H9 (cell line): ENCODE results near the gene TMEM121. TPM values are rescaled to one million over a fixed set of nuclear protein-coding genes. Genes with fewer than 3 reads are reported as not detected.

Experiments
- DNase-seq: peaks from one replicate; pipeline ENCODE4 v3.0.0-alpha.2; 2017
- H2AFZ ChIP-seq: one replicate; pipeline ENCODE4 v1.6.1; 2013; ENCODE audit warnings: mild to moderate bottlenecking, low read length, control low read depth, moderate library complexity
- H2AK5ac ChIP-seq: 2 replicates; pipeline ENCODE4 v1.6.1; 2013; ENCODE audit warnings: low read length, control low read depth, mixed read lengths; ENCODE audit not compliant: insufficient read length
- H2BK120ac ChIP-seq: one replicate; pipeline ENCODE4 v1.6.1; 2013; ENCODE audit warnings: low read depth, mild to moderate bottlenecking, low read length, control low read depth, inconsistent platforms; ENCODE audit not compliant: poor library complexity, severe bottlenecking
- H2BK12ac ChIP-seq: 2 replicates; pipeline ENCODE4 v1.6.1; 2013; ENCODE audit warnings: low read length, control low read depth, mixed read lengths, low read depth; ENCODE audit not compliant: insufficient read length
- H2BK15ac ChIP-seq: 2 replicates; pipeline ENCODE4 v1.6.1; 2013; ENCODE audit warnings: low read depth, low read length, control low read depth
- H2BK20ac ChIP-seq: one replicate; pipeline ENCODE4 v1.6.1; 2013; ENCODE audit warnings: low read depth, mild to moderate bottlenecking, low read length, control low read depth, inconsistent platforms; ENCODE audit not compliant: poor library complexity, severe bottlenecking
- H2BK5ac ChIP-seq: 2 replicates; pipeline ENCODE4 v1.6.1; 2013; ENCODE audit warnings: low read length, control low read depth, mixed read lengths; ENCODE audit not compliant: insufficient read length
- H3K14ac ChIP-seq: 2 replicates; pipeline ENCODE4 v1.6.1; 2013; ENCODE audit warnings: low read length, control low read depth; ENCODE audit not compliant: insufficient read depth
- H3K18ac ChIP-seq: 2 replicates; pipeline ENCODE4 v1.6.1; 2013; ENCODE audit warnings: low read depth, mild to moderate bottlenecking, mixed read lengths, low read length, control low read depth; ENCODE audit not compliant: insufficient read length
- H3K23ac ChIP-seq: 2 replicates; pipeline ENCODE4 v1.6.1; 2013; ENCODE audit warnings: low read length, control low read depth, mixed read lengths, low read depth; ENCODE audit not compliant: insufficient read length
- H3K23me2 ChIP-seq: 2 replicates; pipeline ENCODE4 v1.6.1; 2013; ENCODE audit warnings: low read depth, mild to moderate bottlenecking, mixed read lengths, low read length, control low read depth; ENCODE audit not compliant: insufficient read length, poor library complexity, severe bottlenecking
- H3K27ac ChIP-seq: 2 replicates; pipeline ENCODE4 v1.5.1; 2013; ENCODE audit warnings: low read length, control low read depth, mixed read lengths, low read depth; ENCODE audit not compliant: insufficient read length
- H3K27me3 ChIP-seq: 2 replicates; pipeline ENCODE4 v1.6.1; 2013; ENCODE audit warnings: low read length, control low read depth, inconsistent platforms; ENCODE audit not compliant: insufficient read depth
- H3K4ac ChIP-seq: 2 replicates; pipeline ENCODE4 v1.6.1; 2013; ENCODE audit warnings: low read depth, mild to moderate bottlenecking, control low read depth, inconsistent platforms, low read length, moderate library complexity
- H3K4me1 ChIP-seq: 2 replicates; pipeline ENCODE4 v1.6.1; 2013; ENCODE audit warnings: low read length, control low read depth, inconsistent platforms; ENCODE audit not compliant: insufficient read depth
- H3K4me2 ChIP-seq: 2 replicates; pipeline ENCODE4 v1.6.1; 2013; ENCODE audit warnings: low read length, control low read depth, mixed read lengths; ENCODE audit not compliant: insufficient read length, insufficient read depth
- H3K56ac ChIP-seq: 2 replicates; pipeline ENCODE4 v1.6.1; 2013; ENCODE audit warnings: low read depth, mild to moderate bottlenecking, mixed read lengths, low read length, control low read depth; ENCODE audit not compliant: insufficient read length
- H3K79me1 ChIP-seq: 2 replicates; pipeline ENCODE4 v1.6.1; 2013; ENCODE audit warnings: low read depth, mild to moderate bottlenecking, moderate library complexity, low read length, control low read depth, inconsistent platforms; ENCODE audit not compliant: insufficient read depth, poor library complexity, severe bottlenecking
- H3K79me2 ChIP-seq: 2 replicates; pipeline ENCODE4 v1.6.1; 2013; ENCODE audit warnings: low read length, control low read depth, inconsistent platforms; ENCODE audit not compliant: insufficient read depth
- H3K9ac ChIP-seq: 2 replicates; pipeline ENCODE4 v1.6.1; 2013; ENCODE audit warnings: low read length, control low read depth, mixed read lengths; ENCODE audit not compliant: insufficient read length; ENCODE audit errors: extremely low read depth
- H3K9me3 ChIP-seq: one replicate; pipeline ENCODE4 v1.6.1; 2013; ENCODE audit warnings: low read depth, low read length, inconsistent platforms; ENCODE audit not compliant: control insufficient read depth
- H3T11ph ChIP-seq: one replicate; pipeline ENCODE4 v1.6.1; 2013; ENCODE audit warnings: mild to moderate bottlenecking, low read length, control low read depth, inconsistent platforms
- H4K20me1 ChIP-seq: one replicate; pipeline ENCODE4 v1.6.1; 2013; ENCODE audit not compliant: control insufficient read depth, insufficient read length, insufficient read depth
- H4K5ac ChIP-seq: 2 replicates; pipeline ENCODE4 v1.6.1; 2013; ENCODE audit warnings: low read depth, mild to moderate bottlenecking, mixed read lengths, low read length, control low read depth; ENCODE audit not compliant: insufficient read length
- H4K8ac ChIP-seq: replicated peaks from 2 replicates; pipeline ENCODE4 v1.6.1; 2013; ENCODE audit warnings: low read length, control low read depth, mixed read lengths, low read depth; ENCODE audit not compliant: insufficient read length
- H4K91ac ChIP-seq: 2 replicates; pipeline ENCODE4 v1.6.1; 2013; ENCODE audit warnings: low read depth, mild to moderate bottlenecking, moderate library complexity, mixed read lengths, low read length, control low read depth; ENCODE audit not compliant: insufficient read length
- H3K27ac Mint-ChIP-seq, 3 experiments: 2 replicates in 2 of 3; 3 replicates in 1 of 3; pipeline ENCODE4 v1.8.0; 2020 to 2021; ENCODE audit warnings: mixed read lengths in 3 of 3, mild to moderate bottlenecking in 1 of 3, moderate library complexity in 1 of 3
- H3K27me3 Mint-ChIP-seq: 2 replicates; pipeline ENCODE4 v1.8.0; 2021; ENCODE audit warnings: low read depth, mild to moderate bottlenecking, moderate library complexity, mixed read lengths
- H3K36me3 Mint-ChIP-seq, 3 experiments: 2 replicates in 2 of 3; 3 replicates in 1 of 3; pipeline ENCODE4 v1.8.0; 2020 to 2021; ENCODE audit warnings: low read depth in 3 of 3, mixed read lengths in 3 of 3; ENCODE audit not compliant: insufficient read depth in 1 of 3
- H3K4me1 Mint-ChIP-seq, 2 experiments: 2 replicates each; pipeline ENCODE4 v1.8.0; 2020; ENCODE audit warnings: mixed read lengths in 2 of 2
- H3K4me3 Mint-ChIP-seq, 2 experiments: 2 replicates in 1 of 2; 3 replicates in 1 of 2; pipeline ENCODE4 v1.8.0; 2020 to 2021; ENCODE audit warnings: mild to moderate bottlenecking in 2 of 2, mixed read lengths in 2 of 2, moderate library complexity in 1 of 2
- H3K9me3 Mint-ChIP-seq, 2 experiments: 2 replicates in 1 of 2; 3 replicates in 1 of 2; pipeline ENCODE4 v1.8.0; 2020; ENCODE audit warnings: mild to moderate bottlenecking in 2 of 2, mixed read lengths in 2 of 2, moderate library complexity in 1 of 2
- CTCF ChIP-seq: fragments of 200-600 bp; sonication (generic); conservative IDR thresholded peaks from 3 replicates; pipeline ENCODE4 v1.8.0; 2021; ENCODE audit warnings: antibody characterized with exemption, mild to moderate bottlenecking
- WGBS: extraction: QIAGEN DNeasy Blood & Tissue Kit; methylation state at CpG from one replicate; pipeline ENCODE4 v1.1.7; 2013; ENCODE audit warnings: missing lambda C conversion rate, low lambda C conversion rate, mixed read lengths; ENCODE audit not compliant: insufficient read length; ENCODE audit errors: extremely low coverage; 5-methylcytosine and 5-hydroxymethylcytosine counted together
- total RNA-seq: library from RNA; stranded (reverse); gene quantifications from 2 replicates; pipeline ENCODE4 v1.2.1, GENCODE V29; 2021

The TMEM121 gene
- total RNA-seq, 1 experiment from 2014 or later = 2.6 TPM

DNA sequence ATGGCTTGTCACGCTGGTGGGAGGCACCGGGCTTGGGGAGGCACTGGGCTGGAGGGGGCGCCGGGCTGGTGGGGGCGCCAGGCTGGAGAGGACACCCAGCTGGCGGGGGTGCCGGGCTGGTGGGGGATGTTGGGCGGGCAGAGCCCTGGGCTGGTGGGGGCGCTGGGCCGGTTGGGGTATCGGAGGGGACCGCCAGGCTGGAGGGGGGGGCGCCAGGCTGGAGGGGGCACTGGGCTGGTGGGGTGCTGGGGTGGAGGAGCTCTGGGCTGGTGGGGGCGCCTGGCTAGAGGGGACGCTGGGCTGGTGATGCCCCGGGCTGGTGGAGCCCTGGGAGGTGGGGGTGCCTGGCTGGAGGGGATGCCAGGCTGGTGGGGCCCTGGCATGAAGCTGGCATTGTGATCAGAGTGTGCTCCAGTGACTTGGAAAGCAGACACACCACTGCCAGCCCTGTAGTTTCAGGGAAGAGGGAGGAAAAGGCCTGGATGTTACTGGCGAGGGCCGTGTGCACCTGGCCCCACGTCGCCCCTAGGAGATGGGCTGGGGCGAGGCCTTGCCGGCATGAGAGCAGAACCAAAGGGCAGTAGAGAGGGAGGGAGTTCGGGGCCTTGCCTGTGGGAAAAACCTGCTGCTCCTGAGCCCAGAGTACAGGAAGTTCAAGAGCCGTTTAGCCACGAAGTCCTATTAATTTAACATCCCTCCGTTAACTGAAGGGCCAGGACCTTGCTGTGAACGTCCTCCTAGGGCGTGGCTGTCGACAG is 22.3 kb upstream of the TMEM121 start:
- Mint-ChIP-seq H3K27ac (0 out of 7 replicates have a peak overlapping the region, but pooled peaks of 1 of the 3 experiments have one; percentile 49), H3K9me3 (peaks cover 0 to 8% of the 10 kb centered on the region in 2 experiments; a peak in 2 of 5 replicates), H3K36me3 (no peaks in the 10 kb centered on the region; a peak in 1 of 7 replicates), H3K4me1 (0 out of 4 replicates have a peak, but pooled peaks cover 0 to 2% of the 10 kb centered on the region in 2 experiments), H3K4me3 (no peak overlapping the region), H3K27me3 (peaks cover 24% of the 10 kb centered on the region)
- H2BK12ac ChIP-seq = no peak overlapping the region
- H3K4me2 ChIP-seq = no peak overlapping the region
- no peak for TF ChIP-seq CTCF
- no peak overlapping the region for H3K56ac ChIP-seq
- no peaks in the 10 kb centered on the region for H3K79me2 ChIP-seq
- no peak for DNase-seq
- H4K5ac ChIP-seq = no peak overlapping the region
- no peak overlapping the region for H2BK5ac ChIP-seq
- H3T11ph ChIP-seq = no peak overlapping the region
- no peak overlapping the region for H4K91ac ChIP-seq
- no peak overlapping the region for H2BK120ac ChIP-seq
- H3K23ac ChIP-seq = no peak overlapping the region
- H3K9me3 ChIP-seq = no peaks in the 10 kb centered on the region
- H3K4ac ChIP-seq = no peak overlapping the region
- H2AK5ac ChIP-seq = no peak overlapping the region
- H3K27me3 ChIP-seq = no peaks in the 10 kb centered on the region; the same call in 1 of the 2 replicates
- H4K8ac ChIP-seq = no peak overlapping the region
- no peaks in the 10 kb centered on the region for H3K79me1 ChIP-seq
- no peak overlapping the region for H2AFZ ChIP-seq
- H3K14ac ChIP-seq = no peak overlapping the region
- no peaks in the 10 kb centered on the region for H4K20me1 ChIP-seq
- H2BK15ac ChIP-seq = no peak overlapping the region
- H3K27ac ChIP-seq = no peak overlapping the region
- no peaks in the 10 kb centered on the region for H3K4me1 ChIP-seq
- WGBS = no CpG with 5 or more reads among the region's 29 CpGs
- H2BK20ac ChIP-seq = no peak overlapping the region
- H3K18ac ChIP-seq = no peak overlapping the region
- no peak overlapping the region for H3K9ac ChIP-seq
- H3K23me2 ChIP-seq = peaks cover 2% of the 10 kb centered on the region
